Measurements from ENCODE around the gene LY86.

The LY86 gene

DNA sequence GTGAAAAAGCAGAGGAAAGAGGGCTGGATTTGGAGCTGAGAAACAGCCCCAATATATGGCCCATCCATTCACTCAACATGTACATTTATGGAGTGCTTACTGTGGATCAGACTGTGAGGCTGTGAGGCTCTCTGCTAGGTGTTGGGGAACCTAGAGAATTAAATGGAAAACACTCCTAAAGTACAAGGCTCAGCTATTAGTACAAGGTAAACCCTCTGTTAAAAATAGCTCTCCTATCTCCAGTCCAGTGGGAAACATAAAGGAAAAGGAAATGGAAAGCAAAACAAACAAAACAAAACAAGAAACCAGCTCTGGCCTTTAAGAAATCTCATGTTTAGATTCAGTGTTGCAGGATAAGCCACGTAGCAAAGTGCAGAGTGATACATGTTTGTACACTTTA is 35.0 kb downstream of the LY86 start:
- DNase-seq (ENCODE audit: low spot score): no peak

DNA sequence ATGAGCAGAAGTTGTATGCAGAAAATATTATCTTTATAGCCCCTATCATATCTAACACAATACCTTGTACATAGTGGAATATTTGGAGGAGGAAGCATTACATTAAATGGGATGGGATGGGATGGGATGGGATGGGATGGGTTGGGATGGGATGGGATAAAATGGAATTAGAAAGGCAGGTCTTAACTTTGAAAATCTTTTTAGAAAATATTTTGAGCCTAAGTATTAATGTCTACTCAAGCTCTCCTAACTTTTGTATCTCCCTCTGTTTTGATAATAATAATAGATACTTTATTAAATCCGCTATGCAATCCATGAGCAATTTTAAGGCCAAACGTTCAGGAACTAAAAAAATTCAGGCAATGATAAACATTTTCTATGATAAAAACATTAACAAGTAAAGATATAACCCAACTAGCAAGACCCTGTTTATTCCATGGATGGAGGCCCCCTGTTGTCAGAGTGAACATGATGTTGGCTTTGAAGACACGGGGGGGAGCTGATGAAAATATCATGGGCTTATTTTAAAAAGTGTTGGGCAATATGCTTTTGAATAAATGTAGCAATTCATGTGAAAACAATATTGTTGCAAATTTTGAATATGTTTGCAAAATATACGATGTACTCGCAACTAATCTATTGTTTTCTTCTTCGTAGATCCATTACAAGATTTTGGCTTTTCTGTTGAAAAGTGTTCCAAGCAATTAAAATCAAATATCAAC is 35.9 kb downstream of the LY86 start:
- DNase-seq (ENCODE audit: low spot score): no peak

DNA sequence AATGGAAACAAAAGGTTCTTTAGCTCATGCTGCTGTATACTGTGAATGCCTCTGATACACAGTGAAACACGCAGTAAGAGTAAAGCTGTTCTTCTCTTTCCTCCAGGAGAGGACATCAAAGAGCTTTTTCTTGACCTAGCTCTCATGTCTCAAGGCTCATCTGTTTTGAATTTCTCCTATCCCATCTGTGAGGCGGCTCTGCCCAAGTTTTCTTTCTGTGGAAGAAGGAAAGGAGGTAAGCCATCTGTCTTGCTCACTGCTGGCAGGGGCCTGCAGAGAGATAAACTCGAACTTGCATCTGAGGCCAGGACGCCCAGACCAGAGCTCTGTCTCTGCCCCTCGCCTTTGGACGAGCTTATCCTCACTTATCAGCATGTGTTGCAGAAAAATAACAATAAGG is 37.7 kb downstream of the LY86 start:
- DNase-seq (ENCODE audit: low spot score): no peak

DNA sequence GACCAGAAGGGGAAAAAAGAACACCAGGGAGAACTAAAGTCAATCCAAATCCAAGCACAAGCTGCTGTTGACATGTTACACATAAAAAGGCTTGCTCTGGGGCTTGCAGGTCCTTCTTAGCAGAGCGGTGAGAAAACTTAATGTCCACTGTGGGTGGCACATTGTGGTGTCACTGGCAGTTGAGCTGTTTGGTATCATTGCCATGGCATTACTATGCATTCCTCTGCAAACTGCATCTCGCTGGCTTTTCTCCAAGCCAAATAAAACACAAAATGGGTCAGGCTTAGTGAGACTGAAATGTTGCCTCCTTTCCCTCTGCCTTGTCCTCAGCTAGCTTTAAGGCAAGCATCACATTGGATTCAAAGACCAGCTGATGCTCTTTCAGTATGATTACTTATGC is 40.9 kb downstream of the LY86 start:
- no peak for DNase-seq (ENCODE audit: low spot score)

DNA sequence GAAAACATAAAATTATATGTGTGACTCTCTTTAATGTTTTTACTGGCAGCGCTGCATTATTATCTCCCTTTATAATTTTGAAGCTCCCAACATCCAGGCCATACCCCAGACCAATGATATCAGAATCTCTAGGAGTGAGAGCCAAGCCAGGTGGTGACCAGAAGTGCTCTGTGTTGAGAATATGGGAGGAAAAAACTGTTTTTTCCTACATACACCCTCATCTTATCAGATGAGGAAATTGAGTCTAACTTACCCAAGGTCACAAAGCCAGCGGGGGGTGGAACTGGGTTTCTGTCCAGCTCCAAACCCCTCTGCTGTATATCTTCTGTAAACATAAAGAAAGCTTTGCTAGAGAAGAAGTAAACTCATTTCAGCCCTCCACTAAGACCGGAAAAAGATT is 42.5 kb downstream of the LY86 start:
- DNase-seq (ENCODE audit: low spot score): no peak

DNA sequence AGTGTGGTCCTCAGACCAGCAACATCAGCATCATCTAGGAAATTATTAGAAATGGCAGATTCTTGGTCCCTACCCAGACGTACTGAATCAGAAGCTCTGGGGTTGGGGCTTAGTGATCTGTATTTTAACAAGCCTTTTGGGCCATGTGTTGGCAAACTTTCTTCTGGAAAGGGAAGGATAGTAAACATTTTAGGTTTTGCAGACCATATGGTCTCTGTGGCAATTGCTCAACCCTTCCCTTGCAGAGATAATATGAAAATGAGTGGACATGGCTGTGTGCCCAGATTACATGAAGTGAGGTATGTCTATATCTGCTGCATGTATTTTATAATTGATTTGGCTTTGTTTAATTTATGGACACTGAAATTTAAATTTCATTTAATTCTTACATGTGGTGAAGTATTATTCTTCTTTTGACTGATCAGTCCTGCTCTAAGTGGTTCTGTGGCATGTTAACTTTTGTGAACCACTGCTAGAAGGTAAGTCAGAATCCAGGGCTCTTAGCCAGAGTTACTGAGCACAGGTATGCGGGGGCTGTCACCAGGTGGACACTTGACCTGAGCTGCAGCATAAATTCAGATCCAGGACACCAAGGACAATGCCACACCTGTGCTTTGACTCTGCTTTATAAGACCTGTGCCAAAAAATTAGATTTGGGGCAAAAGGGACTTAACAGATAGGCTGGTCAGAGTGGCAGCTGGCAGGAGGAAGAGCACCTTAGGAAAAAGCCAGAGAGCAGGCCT is 43.2 kb downstream of the LY86 start:
- DNase-seq (ENCODE audit: low spot score): no peak

DNA sequence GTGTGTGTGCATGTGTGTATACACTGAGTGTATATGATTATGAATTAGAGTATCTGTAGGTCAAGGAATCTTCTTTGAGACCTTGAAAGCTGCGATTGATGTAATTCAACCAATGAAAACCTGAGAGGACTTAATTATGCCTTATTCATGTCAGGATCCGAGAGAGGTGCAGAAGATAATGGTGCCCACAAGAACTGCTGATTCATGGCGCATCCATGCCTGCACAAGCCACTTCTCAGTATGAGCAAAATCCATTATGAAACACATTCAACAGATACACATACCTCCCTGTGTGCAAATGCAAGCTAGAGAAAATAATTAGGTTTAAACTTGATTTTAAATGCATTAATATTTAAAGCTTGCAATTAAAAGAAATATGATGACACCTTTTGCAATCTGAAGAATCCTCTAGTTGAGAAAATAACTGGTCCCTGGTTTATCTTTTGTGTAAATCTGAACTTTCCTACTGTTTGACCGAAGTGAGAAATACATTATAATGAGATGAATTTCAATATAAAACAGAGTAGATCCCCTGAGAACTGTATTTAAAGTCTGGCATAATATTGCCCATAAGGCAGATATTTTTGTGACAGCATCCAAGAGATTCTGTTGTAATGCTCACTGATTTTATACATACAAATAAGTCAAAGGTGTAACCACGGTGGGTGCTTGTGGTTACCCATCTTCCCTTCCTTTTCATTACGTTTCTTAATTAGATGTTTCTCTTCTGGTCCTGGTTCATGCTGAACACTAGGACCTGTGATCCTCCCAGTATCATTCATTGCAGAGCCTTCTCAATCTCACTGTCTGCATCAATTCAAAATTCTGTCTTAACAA is 45.6 kb downstream of the LY86 start:
- no peak for DNase-seq (ENCODE audit: low spot score)

DNA sequence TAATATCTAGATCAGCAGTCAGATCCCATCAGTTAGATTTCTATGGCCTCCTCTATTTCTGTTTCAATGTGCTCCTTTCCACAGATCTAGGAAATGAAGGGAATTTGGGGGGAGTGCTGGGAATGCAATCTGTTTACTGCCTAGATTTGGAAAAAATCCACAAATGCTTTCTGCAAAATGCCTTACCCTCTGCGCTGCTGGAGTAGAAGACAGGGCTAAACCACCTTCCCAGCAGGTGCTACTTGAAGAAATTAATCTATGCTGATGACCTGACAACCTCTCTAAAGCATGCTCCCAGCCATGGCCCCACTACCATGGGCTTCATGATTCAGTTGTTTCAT is 46.2 kb downstream of the LY86 start:
- no peak for DNase-seq (ENCODE audit: low spot score)

DNA sequence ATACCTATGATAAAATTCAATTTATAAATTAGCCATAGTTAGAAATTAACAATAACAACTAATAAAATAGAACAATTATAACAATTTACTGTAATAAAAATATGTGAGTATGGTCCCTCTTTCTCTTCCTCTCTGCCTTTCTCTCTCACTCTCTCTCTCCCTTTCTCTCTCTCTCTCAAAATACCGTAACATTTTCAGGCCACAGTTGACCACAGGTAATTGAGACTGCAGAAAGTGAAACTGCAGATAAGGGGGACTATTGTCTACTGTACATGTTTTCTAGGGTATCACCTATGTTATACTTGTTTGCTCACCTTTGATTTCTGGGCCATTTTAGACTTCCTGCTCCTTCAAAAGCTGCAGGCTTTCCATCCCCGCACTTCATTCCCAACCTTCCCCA is 46.8 kb downstream of the LY86 start:
- no peak for DNase-seq (ENCODE audit: low spot score)

DNA sequence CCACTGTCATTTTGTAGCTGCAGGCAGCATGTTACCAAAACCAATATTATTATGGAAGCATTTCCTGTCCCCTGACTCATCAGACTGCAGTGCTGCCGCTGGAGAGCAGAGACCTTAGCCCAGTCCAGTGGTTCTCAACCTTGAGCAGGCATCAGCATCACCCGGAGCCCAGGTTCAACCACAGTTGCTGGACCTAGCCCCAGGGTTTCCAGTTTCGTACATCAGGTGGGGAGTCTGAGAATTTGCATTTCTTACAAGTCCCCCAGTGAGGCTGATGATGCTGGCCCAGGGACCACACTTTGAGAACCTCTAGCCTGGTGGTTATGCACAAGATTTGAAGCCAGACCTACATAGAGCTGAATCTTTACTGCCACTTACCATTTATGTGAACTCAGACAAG is 47.3 kb downstream of the LY86 start:
- no peak for DNase-seq (ENCODE audit: low spot score)

DNA sequence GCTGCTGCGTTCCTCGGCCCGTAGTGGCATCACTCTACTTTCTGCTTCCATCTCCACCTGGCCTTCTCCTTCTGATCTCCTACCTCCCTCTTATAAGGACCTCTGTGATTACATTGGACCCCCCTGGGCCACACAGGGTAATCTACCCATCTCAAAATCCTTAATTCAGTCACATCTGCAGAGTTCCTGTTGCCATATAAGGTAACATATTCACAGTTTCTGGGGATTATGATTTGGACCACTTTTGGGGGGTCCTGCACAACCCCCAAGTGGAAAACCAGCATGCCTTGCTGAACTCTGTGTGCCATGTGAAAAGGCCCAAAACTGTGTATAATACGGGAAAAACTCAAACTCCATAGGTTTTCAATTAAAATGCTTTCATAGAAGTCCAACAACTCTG is 51.1 kb downstream of the LY86 start:
- DNase-seq (ENCODE audit: low spot score): no peak

DNA sequence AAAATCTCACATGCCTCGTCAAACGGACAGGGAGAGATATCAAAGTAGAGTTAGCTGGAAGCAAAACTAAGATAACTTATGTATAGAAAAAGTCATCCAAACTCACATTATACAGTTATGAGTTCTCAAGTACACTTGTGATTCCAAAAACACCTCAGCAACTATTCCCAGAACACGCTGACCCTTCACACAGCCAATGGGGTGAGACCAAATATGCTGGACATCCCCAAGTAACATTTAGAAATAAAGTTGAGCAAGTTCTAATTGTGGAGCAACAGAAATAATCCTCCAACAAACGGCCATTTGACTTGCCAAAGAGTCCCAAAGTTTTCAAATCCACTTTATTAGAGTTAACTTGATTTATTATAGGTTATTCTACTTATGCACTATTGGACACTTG is 52.4 kb downstream of the LY86 start:
- no peak for DNase-seq (ENCODE audit: low spot score)

DNA sequence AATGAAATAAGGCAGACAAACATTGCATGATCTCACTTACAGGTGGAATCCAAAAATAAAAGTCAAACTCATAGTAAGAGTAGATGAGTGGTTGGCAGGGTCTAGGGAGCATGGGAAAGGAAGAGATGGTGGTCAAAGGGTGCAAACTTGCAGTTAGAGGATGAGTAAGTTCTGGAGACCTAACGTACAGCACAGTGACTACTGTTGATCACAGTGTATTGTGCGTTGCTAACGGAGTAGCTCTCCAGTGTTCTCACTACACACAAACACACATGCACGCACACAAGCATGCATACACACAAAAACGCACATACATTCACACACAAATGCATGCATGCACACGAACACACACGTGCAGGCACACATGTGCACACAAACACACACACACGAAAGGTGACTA is 54.9 kb downstream of the LY86 start:
- DNase-seq (ENCODE audit: low spot score): no peak

DNA sequence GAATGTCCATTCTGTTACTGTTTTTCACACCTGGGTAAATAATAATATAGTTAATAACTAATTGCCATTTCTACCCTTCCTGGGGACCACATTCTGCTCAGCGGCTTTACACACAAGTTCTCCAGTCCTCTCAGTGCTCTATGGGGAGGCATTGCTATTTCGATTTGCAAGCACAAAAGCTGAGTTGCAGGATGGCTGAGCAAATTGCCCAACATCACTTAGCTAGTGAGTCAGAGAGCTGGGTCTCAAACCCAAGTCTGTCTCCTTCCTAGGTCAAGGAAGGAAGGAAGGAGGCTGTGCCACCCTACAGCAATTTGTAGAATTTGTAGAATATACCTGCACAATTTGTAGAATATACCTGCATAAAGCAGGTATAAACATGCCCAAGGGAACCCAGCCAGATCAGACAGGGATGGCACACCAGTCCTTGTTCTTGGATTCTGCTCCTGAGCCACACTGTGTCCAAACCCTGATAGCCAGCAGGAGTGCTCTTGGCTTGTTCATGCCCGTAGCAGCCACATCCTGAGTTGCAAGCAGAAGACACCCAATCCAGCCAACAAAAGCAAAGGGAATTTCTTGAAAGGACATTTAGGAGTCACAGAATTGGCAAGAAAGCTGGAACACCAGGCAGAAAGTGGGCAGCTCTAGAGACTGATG is 56.9 kb downstream of the LY86 start:
- DNase-seq (ENCODE audit: low spot score): no peak

DNA sequence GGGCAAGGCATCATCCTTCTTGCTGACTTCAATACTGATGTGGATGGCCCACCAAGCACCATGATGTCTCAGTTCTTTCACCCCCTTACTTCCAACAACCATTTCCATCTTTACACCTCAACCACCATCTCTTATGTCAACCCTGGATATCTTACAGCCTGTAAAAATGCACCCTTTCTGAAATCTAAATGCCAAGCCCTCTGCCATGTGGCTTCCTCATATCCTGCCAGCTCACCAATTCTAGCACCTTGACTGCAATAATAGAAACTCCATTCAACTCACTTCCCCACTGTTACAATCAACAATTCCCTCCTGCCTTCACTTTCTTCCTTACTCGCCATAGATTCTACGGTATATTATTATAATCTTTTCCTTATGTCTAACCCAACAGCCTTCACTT is 57.9 kb downstream of the LY86 start:
- no peak for DNase-seq (ENCODE audit: low spot score)

DNA sequence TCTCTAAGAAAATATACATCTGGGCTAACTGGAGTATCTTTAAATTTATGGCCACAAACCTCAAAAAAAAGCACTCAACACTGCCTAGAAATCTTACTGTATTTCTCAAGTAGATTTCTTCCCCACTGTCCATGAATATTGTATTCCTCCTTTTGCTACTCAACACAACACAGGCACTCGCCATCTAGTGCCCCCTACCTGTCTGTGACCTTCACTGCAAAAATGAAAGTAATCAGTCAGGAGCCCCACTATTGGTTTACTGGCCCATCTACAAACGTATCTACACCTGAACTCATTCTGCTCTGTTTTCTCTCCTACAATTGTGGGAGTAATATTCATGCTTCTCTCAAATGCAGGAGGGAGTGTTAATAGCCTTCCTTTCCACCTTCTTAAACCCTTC is 58.3 kb downstream of the LY86 start:
- no peak for DNase-seq (ENCODE audit: low spot score)

DNA sequence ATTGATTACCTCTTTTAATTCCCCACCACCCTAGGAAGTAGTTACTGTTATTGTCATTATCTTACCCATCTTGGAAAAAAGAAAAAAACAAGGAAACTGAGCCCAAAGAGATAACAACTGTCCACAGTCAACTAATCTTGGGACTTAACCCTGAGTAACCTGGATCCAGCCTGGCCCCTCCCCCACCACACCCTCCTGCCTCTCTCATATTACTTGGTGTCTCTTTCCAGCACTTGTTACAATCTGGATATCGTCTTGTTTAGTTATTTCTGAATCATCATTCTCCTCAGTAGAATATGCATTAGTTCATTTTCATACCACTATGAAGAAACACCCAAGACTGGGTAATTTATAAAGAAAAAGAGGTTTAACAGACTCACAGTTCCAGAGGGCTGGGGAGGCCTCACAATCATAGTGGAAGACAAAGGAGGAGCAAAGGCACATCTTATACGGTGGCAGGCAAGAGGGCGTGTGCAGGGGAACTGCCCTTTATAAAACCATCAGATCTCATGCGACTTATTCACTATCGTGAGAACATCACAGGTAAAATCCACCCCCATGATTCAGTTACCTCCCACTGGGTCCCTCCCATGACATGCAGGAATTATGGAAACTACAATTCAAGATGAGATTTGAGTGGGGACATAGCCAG is 60.3 kb downstream of the LY86 start:
- no peak for DNase-seq (ENCODE audit: low spot score)

DNA sequence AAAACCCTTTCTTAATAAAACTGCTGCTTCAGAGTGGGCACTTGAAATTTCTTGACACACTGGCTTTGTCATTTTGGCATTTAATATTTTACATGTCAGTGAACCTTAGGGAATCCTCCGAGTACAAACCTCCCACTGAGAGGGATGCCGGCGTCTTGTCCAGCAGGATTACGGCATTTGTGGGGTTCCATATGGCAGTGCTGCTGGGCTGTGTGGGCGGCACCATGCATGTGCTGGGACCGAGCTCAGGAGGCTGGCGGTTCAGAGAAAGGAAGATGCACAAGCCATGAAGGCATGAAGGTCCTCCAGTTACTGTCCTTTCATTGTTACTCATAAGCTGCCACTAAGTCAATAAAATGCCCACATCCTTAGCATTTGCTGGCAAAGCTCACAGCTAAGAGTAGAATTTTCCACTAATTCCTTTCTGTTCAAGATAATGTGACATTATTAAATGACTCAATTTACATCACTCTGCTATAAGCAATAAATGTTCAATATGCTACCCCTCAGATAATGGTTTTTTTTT is 61.4 kb downstream of the LY86 start:
- DNase-seq (ENCODE audit: low spot score): no peak

DNA sequence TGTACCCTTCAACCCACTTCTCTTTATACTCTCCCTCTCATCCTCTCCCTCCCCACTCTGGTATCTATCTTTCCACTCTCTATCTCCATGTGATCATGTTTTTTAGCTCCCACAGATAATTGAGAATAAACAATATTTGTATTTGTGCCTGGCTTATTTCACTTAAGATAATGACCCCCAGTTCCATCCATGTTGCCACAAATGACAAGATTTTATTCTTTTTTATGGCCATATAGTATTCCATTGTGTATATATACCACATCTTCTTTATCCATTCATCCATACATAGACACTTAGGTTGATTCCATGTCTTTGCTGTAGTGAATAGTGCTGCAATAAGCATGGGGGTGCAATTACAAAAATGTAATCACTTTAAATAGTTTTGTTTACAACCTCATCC is 62.3 kb downstream of the LY86 start:
- no peak for DNase-seq (ENCODE audit: low spot score)

DNA sequence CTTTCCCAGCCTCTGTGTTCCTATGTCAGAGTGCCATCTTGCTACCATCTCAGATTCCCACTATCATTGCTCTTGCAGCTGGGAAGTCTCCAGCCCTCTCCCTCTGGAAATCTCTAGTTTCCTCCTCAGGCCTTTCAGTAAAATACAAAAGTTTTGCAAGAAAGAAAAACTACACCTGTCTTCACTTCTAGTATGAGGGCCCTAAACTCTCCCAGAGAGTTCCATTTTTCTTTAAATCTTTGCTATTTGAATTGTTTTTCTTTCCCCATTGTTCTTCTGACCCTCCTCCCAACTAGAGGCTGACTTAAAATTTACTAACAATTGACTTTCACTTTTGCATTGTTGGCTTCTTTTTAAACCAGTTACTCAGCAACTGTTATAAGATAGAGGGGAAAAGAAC is 62.8 kb downstream of the LY86 start:
- no peak for DNase-seq (ENCODE audit: low spot score)

DNA sequence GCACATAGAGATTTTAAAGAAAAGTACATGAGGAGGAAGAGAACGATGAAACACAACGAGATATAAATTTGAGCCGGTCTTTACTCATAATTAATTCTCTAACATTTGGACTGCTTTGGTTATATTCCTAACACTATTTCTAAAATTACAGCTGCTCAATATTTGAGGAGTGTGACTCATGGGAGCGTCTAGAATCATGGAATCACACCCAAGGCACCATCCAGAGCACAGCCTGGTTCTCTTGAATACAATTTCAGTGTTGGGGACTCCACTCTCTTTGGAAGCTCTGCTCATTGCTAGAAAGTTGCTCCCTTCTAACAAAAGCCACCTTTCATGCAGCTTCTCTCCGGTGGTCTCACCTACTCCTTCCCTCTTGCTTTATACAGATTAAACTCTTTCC is 64.4 kb downstream of the LY86 start:
- DNase-seq (ENCODE audit: low spot score): no peak

Measured in CD4-positive, alpha-beta T cell treated with Interleukin-6 at 100 ng/mL for 8 hours (primary cell).